PC-3 (cell line): ENCODE results near the gene MGAT5.

ENCODE experiments used
- CTCF ChIP-seq: fragments of 300-600 bp; sonication (generic); conservative IDR thresholded peaks from 2 replicates; pipeline ENCODE4 v1.5.1; 2017; ENCODE audit warnings: antibody characterized with exemption, low read depth, mild to moderate bottlenecking, low read length
- EZH2 ChIP-seq: fragments of 300-600 bp; sonication (generic); IDR thresholded peaks from one replicate; pipeline ENCODE4 v1.6.1; 2017; ENCODE audit warnings: antibody characterized with exemption, mild to moderate bottlenecking, low read length; ENCODE audit not compliant: unreplicated experiment
- EZH2phosphoT487 ChIP-seq: fragments of 300-600 bp; sonication (generic); IDR thresholded peaks from 2 replicates; pipeline ENCODE4 v1.6.1; 2018; ENCODE audit warnings: mild to moderate bottlenecking, antibody characterized with exemption, low read length, borderline replicate concordance

DNA sequence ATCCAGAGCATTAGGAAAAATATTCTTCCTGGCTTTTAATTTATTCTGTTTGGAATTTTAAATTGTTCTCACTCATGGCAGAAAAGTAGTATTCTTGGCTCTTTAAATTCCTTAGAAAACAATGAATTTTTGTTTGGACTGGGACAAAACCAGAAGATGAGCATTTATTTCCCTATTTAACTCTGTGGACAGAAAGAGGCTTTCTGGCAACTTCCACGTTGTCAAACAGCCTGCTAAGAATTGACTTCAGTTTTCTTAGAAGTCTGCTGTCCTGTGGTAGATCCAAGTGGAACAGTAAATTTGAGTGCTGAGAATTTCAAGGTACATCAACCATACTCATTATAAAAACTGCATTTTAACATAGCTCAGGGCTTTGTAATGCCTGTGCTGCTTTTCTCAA lies 83.8 kb downstream of the MGAT5 start:
- TF ChIP-seq CTCF, result no peak
- no peak for TF ChIP-seq EZH2
- no peak for TF ChIP-seq EZH2phosphoT487
